Hematopoietic multipotent progenitor cell treated with erythropoietin and hydrocortisone succinate and interleukin-3 and kit ligand, for 4 days (in vitro differentiated cells): ENCODE measurements around the gene TMEM158.

ENCODE experiments used
- DNase-seq: peaks from one replicate; pipeline ENCODE4 v3.0.0-alpha.2; 2015

TMEM158 gene

DNA sequence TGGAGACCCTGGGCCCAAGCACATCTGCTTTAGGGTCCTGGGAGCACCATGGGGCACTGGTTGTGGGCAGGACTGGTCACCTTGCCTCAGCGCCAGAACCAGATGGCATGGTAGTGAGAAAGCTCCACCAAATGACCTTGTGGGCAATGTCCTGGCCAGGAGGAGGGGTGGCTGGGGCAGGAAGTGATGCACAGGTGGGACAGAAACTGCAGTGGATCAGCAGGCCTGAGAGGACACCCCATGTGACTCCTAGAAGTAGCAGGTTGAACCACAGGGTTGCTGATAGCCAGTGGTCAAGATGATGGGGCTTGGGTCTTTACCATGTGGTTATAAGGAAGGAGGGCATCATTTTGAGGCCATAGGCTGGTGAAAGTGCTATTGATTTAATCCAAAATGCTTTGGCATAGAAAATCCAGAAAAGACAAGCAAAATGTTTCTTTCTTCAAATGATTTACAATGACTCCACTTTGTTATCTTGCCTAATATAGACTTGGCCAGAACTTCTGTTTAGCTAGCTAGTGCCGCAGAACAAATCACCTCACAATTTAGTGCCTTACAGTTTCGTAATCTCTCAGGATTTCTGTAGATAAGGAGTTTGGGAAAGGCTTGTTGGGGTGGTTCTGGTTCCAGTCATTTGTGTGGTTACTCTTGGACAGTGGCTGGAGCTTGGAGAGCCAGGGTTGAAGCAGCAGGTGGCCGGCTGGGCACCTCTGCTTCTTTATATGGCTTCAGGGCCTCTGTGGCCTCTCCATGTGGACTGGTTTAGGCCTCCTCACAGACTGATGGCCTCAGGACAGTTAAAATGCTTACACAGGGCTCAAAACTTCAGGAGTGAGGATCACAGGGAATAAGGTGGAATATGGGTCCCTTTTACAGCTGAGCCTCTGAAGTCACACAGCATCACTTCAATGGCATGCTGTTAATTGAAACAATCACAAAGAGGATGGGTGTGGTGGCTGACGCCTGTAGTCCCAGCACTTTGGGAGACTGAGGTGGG, 27.5 kb downstream of the TMEM158 start:
- DNase-seq = no peak

DNA sequence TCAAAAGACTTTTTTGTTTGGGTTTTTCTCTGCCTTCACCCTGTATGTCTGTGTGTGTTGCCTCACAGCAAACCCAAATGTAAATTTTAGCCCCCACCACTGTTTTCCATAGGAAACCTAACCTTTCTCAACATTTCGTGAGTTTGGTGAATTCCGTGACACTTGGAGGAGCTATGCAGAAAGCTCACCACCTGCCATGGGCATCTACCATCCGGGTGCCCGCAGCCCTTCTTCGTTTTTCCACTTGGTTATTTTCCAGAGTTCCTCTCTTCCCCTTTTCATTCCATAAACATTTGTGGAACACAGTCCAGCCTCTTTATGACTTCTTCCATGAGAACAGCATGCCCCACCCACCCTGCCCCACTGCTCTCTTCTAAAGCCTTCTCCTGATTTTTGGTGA, 31.3 kb downstream of the TMEM158 start:
- no peak for DNase-seq

DNA sequence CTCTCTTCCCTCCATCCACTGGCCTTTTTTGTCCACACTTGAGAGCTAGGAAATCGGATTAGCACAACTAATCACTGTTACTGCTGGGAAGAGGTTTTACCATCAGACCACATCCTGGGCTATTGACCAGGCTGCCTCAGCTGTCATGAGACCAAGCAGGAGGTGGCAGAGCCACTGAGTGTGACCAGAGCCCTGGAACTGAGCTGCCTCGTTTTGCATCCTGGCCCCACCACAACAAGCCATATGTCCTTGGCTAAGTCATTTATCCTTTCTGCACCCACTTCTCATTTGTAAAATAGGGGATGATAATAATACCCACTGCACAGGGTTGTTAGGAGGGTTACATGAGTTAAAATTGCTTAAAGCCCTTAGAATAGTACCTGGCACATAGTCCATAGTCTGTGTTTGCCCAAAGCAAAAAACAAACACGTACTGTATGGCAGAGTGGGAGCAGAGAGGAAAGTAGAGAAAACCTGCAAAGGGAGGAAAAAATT, 34.1 kb downstream of the TMEM158 start:
- no peak for DNase-seq

DNA sequence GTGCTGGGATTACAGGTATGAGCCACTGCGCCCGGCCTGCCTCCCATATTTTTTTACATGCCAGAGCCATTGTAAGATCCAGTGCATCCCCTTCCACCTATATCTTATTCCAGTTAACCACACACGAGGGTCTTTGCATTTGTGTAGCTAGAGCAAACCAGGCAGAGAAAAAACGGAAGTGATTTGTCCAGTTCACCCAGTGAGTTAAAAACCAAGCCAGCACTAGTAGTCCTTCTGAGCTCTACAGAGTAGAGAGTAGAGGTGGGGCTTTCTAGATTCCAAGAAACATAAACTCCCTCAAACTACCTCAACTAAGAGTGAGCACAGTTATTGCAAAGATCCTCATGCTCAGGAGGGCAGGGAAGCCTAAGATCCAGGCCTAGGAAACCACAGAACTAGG, 34.7 kb downstream of the TMEM158 start:
- no peak for DNase-seq

DNA sequence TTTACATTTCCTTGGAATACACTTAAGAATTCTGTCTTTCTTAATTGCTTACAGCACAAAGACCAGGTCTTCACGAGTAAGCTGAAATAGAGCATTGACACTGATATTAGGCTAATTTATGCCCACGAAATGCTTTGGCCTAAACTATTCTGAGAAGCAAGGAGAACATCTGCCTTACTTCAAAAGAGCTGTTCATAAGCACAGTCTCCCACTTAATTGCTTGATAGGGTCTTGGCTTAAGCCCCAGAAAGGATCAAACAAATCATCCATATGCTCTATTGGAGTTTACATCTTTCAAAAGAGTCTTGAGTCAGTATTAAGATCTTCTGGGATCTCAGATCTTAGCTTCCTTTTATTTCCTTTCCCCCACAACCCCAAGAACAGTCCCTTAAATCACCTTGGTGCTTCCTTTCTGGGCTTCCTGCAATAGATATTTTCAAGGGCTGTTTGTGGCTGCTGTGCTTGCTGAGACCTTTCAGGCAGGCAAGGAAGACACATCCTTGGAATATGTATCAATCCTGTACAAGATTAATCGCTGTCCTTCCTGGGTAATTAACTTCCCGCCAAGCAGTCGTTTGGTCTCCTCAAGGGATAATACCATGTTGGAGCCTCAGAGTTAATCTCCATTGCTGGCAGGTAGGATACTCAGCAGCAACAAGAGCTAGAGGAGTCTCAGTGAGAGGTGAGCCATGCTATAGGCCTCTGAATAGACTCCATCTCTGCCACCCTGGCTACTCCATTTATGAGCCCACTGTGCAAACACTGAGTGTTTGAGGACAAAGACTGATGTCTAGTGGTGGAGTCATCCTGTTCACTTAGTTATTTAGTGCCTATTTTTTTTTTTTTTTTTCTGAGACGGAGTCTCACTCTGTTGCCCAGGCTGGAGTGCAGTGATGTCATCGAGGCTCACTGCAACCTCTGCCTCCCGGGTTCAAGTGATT, 37.1 kb downstream of the TMEM158 start:
- DNase-seq = no peak

DNA sequence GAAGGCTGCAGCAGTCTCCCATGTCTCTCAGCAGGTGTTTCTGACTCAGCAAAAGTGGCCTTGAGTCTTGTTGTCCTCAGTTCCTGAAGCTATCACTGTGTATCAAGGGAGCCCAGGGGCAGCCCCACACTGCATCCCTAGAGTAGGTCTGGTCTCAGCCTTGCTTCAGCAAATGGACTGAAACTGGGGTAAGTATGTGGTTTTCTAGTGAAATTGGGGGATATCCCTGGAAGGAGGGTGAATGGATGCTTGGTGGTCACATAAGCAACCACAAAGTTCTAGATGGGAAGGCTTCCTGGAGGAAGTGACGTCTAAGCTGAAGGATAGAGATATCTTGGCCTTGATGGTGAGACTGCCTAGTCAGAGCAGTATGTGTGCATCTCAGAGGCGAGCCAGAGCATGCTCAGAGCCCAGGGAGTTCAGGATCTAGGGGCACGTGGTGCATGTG, 38.4 kb downstream of the TMEM158 start:
- DNase-seq = peak; percentile 57

DNA sequence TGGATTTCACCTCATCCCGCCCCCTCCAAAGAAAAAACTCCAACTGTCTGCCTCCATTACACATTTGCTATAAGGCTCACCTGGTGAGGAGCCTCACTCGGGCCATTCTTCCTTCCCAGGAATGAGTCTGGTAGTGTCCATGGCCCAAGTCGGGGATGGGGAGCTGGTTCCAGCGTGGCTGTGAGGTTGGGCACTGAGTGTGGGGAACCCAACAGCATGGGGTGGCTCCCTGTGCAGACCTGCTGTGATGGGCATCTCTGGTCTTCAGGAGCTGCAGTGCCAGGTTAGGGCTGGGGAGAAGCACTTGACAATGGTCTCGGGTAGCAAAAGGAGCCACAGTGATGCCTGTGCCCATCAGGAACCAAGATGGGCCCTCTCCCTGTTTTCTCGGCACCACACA, 39.2 kb downstream of the TMEM158 start:
- no peak for DNase-seq

DNA sequence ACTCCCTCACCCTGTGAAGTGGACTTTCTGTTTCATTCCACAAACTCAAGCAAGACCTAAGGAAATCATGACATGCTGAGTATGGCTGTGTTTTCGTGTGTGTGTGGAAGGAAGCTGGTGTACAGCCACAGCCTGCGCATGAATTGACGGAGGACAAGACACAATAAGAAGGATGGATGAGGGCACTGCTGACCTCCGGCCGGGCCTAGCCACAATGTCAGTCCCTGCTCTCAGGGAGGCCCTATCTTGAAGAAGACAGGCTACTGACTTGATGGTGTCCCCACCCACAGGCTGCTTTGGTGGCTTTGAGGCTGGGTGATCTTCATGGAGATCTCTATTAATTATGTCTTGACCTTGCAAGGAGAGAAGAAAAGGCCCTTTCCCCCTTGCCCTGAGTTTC, 40.6 kb downstream of the TMEM158 start:
- DNase-seq = no peak

DNA sequence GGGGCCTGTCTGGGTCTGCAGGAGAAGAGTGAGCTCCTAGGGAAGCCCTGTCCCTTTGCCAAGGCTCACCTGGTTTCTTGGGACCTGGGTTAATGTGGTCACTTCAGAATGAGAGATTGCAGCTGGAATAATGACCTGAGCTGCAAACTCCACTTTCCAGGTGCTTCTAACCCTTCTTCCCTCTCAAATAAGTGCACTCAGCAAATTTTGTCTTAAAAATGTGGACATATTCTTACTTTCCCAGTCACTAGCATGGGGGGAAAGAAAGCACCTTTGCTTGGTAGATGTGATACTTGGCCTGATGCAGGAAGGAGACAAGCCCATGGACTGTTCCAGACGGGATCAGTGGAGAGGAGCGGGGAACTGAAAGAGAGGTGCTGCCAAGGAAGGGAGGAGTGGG, 41.0 kb downstream of the TMEM158 start:
- no peak for DNase-seq

DNA sequence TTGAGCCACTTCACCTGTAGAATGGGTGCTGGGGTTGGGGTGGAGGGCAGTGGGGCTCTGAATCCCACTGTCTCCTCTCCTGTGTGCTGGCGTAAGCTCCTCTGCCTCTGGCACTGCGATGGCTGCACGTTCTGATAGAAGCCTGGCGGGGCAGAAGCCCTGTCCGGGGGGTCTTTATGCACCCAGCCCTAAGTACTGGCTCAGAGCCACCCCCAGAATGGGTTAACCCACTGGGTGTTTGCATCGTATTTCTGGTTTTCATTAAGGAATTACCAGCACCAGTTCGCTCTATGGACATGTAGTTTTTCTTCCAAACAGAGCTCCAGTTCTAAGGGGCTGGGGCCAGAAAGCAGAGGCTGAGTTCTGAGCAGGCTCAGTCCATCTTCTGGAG, 42.2 kb downstream of the TMEM158 start:
- no peak for DNase-seq

DNA sequence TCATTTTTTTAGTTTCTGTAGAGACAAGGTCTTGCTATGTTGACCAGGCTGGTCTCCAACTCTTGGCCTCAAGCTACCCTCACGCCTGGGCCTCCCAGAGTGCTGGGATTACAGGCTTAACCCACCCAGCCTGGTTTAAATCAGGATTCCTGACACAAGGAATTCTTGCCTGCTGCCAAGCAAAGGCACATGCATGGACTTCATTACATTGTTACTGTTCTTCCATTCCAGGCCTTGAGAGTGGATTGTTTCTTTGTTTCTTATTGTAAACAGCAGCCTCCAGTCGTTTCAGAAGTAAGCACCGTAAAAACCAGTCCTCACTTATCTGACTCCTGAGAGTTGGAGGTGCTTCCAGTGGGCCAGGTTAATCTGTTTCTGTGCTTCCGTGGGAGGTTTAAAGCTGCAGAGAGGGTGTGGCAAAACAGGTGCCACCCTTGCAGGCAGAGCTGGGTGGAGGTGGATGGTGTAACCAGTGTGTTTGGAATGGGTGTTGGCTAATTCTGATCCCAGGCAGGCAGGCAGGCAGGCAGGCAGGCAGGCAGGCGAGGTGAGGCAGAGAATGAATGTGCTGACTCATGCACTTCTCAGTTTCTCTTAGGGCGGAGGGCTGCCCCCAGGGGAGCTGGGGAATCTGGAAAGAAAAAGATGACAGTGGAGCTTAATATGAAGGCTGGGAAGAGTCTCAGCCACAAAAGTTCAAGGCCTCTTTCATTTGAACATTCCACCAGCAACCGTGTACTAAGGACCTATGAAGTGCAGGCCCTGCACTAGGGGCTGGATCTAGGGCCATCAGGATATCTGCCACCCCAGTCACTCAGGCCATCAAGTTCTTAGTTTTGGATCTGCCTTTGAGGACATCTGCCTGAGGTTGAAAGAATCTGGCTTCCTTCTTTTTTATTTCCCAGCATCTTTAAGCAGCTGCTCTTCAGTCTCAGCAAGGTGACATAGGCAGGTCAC, 42.9 kb downstream of the TMEM158 start:
- peak; percentile 26 for DNase-seq

DNA sequence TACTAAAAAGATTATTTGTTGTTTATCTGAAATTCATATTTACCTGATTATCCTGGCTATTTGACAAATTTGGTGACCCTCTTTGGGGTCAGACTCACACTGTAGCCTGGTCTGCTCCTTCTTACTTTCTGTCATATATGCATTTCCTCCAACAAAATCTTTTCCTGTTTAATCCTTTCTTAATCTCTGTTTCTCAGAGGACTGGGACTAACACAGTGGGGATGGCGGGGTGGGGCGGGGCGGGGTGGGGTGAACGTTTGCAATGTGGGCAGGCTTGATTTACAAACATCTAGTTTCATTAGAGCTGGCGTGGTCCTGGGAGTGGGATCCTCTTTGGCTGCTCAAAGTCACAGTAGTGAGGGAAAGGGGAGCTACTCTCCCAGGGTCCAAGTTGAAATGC, 44.6 kb downstream of the TMEM158 start:
- DNase-seq = peak; percentile 11

DNA sequence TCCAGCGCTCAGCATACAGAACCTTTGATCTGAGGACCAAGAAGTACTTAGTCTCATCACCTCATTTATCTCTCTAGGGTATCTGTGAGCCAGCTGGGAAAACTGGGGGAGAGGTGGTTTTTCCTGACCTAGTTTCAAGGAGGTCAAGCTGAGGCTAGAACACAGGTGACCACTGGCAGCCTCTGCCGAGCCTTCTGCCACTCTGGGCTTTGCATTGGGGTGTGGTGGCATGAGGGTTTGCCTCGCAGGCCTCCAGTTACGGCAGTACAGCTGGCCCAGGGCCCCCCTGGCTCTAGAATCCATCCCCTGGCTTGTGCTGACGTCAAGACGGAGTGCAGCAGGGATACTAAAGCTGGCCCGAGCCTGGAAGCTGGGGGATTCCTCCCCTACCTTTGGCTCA, 45.2 kb downstream of the TMEM158 start:
- DNase-seq = no peak

DNA sequence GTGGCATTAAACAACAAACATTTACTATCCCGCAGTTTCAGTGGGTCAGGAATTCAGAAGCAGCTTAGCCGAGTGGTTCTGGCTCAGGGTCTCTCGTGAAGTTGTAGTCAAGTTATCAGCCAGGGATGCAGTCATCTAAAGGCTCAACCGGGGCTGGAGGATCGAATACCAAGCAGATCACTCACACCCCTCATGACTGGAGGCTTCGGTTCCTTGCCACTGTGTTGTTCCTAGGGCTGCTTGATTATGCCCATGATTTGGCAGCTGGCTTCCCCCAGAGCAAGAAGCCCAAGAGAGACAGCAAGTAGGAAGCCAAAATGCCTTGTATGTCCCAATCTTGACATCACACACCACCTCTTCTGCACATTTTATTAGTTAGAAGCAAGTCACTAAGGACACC, 46.0 kb downstream of the TMEM158 start:
- DNase-seq = no peak

DNA sequence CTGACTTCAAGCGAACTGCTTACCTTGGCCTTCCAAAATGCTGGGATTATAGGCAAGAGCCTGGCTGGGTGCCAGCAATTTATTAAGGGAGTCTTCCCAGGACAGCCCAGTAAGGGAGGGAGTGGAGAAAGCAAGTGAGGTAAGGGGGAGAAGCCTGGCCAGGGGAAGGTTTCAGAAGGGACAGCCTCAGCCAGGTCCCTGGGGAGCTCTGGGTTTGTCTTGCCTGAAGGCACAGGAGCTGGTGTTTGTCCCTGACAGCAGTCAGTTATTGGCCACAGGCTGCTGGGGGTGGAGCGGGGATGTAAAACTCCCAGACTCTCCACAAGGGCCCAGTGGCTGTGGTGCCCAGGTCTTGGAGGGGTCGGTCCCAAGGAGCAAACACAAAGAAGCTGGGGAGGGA, 46.9 kb downstream of the TMEM158 start:
- DNase-seq = no peak

DNA sequence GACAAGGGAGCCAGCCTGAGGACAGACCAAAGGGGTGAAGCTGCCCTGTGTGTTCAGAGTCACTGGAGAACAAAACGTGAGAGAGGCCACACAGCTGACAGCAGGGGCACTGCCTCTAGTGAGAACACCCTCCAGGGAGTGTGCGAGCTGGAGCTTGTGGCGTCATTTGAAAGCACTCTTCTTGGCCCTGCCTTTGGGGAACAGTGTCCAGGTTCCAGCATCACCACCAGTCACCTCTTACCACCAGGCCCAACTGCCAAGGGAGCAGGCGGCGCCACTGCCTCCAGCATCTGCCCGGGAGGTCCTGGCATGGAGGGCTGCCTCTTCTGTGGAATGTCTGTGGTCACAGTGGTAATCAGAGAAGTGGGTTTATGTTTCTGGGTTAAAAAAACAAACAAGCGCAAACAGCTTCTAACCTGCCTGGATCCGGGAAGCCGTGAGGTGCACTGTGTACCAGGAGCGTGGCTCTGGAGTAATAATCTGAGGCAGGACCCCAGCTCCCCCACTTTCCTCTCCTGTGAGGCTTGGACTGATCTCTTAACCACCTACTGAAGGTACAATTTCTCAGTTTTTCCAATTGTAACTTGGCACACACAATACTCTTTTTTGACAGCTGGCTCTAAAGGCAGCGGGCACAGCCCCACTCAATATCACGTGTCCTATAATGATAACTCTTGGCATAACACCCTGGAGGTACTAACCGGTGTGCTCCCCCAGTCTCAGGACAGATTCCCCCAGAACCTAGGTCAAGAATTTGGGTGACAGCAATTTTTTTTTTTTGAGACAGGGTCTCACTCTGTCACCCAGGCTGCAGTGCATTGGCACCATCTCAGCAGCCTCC, 47.7 kb downstream of the TMEM158 start:
- no peak for DNase-seq

DNA sequence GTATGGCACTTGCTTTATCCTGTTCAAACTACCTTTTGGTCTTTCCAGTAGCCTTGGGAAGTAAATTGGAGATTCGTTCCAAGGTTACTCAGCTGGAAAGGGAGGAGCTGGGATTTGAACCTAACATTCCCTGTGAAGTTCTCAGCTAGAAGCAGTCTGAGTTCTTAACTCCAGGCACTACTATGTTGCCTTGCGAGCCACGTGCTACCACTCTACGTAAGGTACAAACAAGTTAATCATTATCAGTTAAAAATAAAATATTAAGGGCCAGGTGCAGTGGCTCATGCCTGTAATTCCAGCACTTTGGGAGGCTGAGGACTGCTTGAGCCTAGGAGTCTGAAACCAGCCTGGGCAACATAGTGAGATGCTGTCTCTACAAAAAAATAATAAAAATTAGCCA, 49.2 kb downstream of the TMEM158 start:
- DNase-seq = no peak
